Activated CD4-positive, alpha-beta T cell treated with anti-CD3 and anti-CD28 coated beads, Interleukin-2, amount 10 ng/mL, durations not matched to agents 7 days and 5 days (primary cell): ENCODE measurements around the gene TNFRSF1A. TPM values are rescaled to one million over a fixed set of nuclear protein-coding genes. Genes with fewer than 3 reads are reported as not detected.
A peak's percentile ranks its signal among the peaks of the same experiment; 100 is the strongest.

Source experiments
- CTCF ChIA-PET: fragments of 350-600 bp; sonication (Branson Sonifier 250); formaldehyde crosslinking; loops from one replicate; lab custom pipeline; 2021; ENCODE audit warnings: antibody characterized with exemption; lab: Charles Lee
- POLR2A ChIA-PET: fragments of 350-600 bp; sonication (Branson Sonifier 250); formaldehyde crosslinking; loops from one replicate; lab custom pipeline; 2021; ENCODE audit warnings: antibody characterized with exemption; lab: Charles Lee
- DNase-seq: peaks from one replicate; pipeline ENCODE4 v3.0.0-alpha.2; 2020
- H3K27ac Mint-ChIP-seq: one replicate; pipeline ENCODE4 v1.8.0; 2021; ENCODE audit warnings: mild to moderate bottlenecking, moderate library complexity, mixed read lengths
- H3K27me3 Mint-ChIP-seq: one replicate; pipeline ENCODE4 v1.8.0; 2021; ENCODE audit warnings: mixed read lengths
- H3K36me3 Mint-ChIP-seq: one replicate; pipeline ENCODE4 v1.8.0; 2021; ENCODE audit warnings: low read depth, mixed read lengths
- H3K4me1 Mint-ChIP-seq: one replicate; pipeline ENCODE4 v1.8.0; 2021; ENCODE audit warnings: mixed read lengths
- H3K4me3 Mint-ChIP-seq: one replicate; pipeline ENCODE4 v1.8.0; 2021; ENCODE audit warnings: mild to moderate bottlenecking, moderate library complexity, mixed read lengths
- H3K9me3 Mint-ChIP-seq: one replicate; pipeline ENCODE4 v1.8.0; 2021; ENCODE audit warnings: mixed read lengths
- total RNA-seq, 2 experiments: library from RNA; stranded (reverse); gene quantifications; one replicate each; pipeline ENCODE4 v1.2.3, GENCODE V29; 2021

The TNFRSF1A gene
- total RNA-seq, 2 experiments from 2014 or later = 59.3 to 64.4 TPM

DNA sequence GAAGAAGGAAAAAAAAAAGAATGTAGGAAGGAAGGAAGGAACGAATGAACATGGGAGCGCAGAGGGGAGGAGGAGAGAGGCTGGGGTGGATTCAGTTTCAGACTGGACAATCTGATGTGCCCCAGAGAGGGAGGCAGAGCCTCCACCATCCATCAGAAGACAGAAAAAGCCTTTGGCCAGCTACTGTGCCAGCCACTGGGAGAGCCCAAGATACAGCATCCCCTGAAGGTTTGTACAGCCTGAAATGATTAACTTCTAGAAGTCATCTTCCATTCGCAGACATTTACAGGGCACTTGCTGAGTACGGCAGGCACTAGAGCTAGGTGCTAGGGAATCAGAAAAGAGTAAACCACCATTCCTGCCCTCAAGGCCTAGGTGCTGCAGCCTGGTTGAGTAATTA, 22.4 kb downstream of the TNFRSF1A start:
- Mint-ChIP-seq H3K4me1 (peaks cover 34% of the 10 kb centered on the region), H3K27ac (peak overlapping the region; percentile 32), H3K27me3 (peaks cover 3% of the 10 kb centered on the region), H3K9me3 (no peaks in the 10 kb centered on the region), H3K4me3 (no peak overlapping the region), H3K36me3 (peaks cover 4% of the 10 kb centered on the region)
- ChIA-PET CTCF (interaction anchor here (0.6 to 2.2 kb wide), 4 partner anchors 15 to 41 kb away, joined by 3 to 8 read pairs (median 4); no protein-coding TSS in a partner anchor), POLR2A (no interaction called here)
- DNase-seq = no peak

DNA sequence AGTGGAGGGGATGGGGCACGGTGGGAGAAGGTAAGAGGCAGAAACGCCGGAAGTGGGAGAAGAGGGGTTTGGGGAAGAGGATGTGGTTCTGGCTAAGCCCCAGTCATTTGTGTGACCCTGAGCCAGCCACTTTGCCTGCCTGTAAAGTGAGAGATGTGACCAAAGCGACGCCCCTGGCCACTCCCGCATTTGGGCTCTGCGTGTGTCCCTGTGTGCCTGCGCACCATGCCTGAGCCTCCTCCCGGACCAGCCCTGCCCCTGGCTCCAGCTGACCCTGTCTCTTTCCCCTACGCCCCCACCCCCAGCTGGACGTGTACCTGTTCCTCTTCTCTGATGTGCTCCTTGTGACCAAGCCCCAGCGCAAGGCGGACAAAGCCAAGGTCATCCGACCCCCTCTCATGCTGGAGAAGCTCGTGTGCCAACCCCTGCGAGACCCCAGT, 23.4 kb downstream of the TNFRSF1A start:
- Mint-ChIP-seq H3K27me3 (peaks cover 3% of the 10 kb centered on the region), H3K4me1 (peaks cover 25% of the 10 kb centered on the region), H3K9me3 (no peaks in the 10 kb centered on the region), H3K4me3 (no peak overlapping the region), H3K27ac (no peak overlapping the region), H3K36me3 (peaks cover 1% of the 10 kb centered on the region)
- no peak for DNase-seq
- ChIA-PET POLR2A (no interaction called here), CTCF (interaction anchor here (0.5 to 2.2 kb wide), 3 partner anchors 27 to 46 kb away, joined by 3 to 8 read pairs (median 4); no protein-coding TSS in a partner anchor)

DNA sequence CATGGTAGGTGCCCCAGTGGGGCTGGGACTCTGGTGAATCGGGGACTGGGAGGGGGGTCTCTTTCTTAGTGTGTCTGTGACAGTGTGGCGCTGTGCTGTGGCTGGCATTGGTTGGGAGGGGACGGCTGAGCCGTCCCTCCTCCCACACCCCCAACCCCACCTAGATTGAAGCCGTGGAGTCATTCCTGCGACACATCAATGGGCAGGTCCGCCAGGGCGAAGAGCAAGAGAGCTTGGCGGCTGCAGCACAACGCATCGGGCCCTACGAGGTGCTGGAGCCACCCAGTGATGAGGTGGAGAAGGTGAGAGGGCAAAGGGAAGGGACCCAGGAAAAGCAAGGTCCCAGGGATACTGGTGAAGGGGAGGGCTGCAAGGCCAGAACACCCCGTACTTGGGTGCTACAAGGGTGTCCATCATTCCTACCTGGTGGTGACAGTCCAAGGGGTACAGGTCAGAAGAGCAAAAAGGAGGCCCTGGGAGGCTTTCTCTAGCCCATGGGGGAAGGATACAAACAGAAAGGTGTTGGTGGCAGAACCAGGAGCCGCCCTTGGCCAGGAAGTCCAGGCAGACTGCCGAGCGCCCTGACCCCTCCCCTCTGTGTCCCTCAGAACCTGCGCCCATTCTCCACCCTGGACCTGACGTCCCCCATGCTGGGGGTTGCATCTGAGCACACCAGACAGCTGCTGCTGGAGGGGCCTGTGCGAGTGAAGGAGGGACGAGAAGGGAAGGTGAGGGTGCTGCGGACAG, 24.0 kb downstream of the TNFRSF1A start:
- Mint-ChIP-seq H3K4me3 (no peak overlapping the region), H3K36me3 (no peaks in the 10 kb centered on the region), H3K27ac (no peak overlapping the region), H3K4me1 (peaks cover 19% of the 10 kb centered on the region), H3K27me3 (peaks cover 3% of the 10 kb centered on the region), H3K9me3 (no peaks in the 10 kb centered on the region)
- DNase-seq = no peak
- ChIA-PET CTCF (interaction anchor here (0.5 to 2.2 kb wide), 4 partner anchors 10 to 45 kb away, joined by 3 to 8 read pairs (median 5); no protein-coding TSS in a partner anchor), POLR2A (no interaction called here)

DNA sequence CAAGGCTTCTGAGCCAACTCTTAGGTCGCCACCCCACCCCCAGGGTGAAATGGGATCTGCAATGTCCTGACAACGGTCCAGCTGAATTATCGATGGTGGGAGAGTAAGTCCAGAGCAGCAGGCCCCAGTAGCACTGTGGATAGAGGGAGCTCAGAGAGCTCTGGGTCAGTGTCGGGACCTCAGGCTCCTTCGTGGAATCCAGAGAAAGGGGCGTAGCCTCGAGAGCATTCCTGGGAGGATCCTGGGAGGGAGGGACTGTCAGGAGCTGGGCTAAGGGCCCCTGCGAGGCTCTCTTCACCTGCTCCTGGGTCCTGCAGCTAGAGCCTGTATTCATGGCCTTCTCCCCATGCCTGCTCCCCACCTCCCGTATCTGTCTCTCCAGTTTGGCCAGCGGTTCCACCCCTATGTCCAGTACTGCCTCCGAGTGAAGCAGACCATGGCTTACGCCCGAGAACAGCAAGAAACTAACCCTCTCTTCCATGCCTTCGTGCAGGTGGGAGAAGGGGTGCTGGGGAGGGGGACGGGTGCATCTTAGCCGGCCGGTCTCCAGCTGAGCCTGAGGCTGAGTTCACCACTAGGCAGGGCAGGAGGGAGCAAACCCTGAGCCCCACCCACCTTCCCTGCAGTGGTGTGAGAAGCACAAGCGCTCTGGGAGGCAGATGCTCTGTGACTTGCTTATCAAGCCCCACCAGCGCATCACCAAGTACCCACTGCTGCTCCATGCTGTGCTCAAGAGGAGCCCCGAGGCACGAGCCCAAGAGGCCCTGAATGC, 24.8 kb downstream of the TNFRSF1A start:
- Mint-ChIP-seq H3K9me3 (no peaks in the 10 kb centered on the region), H3K4me1 (peaks cover 18% of the 10 kb centered on the region), H3K36me3 (no peaks in the 10 kb centered on the region), H3K27me3 (peaks cover 4% of the 10 kb centered on the region), H3K4me3 (no peak overlapping the region), H3K27ac (no peak overlapping the region)
- ChIA-PET POLR2A (no interaction called here), CTCF (interaction anchor here (1.9 kb wide), 1 partner anchor 10 kb away, joined by 6 read pairs; no protein-coding TSS in a partner anchor)
- no peak for DNase-seq

DNA sequence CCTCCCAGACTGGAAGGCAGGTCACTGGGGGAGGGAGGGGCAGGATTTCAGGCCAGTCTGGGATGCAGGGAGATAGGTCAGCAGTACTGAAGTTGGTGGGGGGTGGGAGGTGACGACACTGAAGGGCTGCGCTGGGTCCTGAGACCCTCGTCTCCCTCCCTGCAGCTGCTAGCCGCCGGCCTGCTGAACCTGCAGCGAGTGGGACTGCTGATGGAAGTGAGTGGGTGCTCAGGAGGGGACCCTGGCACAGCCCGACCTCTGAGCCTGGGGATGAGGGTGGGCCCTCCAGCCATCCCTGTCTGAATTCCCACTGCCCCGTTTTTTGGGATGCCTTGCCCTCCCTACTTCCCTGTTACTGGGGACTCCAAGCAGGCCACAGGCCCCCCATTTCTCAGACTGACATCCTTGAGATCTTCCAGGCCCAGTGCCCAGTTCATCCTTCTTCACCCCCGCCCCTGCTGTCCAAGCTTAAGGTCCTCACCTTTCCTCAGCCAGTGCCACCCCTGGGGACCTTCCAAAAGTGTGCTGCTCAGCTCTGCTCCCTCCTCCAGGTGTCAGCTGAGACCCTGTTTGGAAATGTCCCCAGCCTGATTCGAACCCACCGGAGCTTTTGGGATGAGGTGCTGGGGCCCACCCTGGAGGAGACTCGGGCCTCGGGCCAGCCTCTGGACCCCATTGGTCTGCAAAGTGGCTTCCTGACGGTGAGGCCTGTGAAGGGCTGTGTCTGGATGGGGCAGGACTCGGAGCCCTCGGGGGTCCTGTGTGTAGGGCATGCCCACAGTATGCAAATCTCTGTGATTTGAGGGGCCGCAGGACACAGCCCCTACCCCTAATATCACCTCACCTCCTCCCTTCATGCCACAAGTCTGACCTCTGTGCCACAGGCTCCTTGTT, 25.9 kb downstream of the TNFRSF1A start:
- ChIA-PET POLR2A (no interaction called here), CTCF (interaction anchor here (1.2 to 1.9 kb wide), 2 partner anchors 8 to 13 kb away, joined by 3 to 6 read pairs; no protein-coding TSS in a partner anchor)
- Mint-ChIP-seq H3K4me3 (no peak overlapping the region), H3K27me3 (peaks cover 13% of the 10 kb centered on the region), H3K9me3 (no peaks in the 10 kb centered on the region), H3K36me3 (no peaks in the 10 kb centered on the region), H3K27ac (no peak overlapping the region), H3K4me1 (peaks cover 18% of the 10 kb centered on the region)
- DNase-seq = no peak

DNA sequence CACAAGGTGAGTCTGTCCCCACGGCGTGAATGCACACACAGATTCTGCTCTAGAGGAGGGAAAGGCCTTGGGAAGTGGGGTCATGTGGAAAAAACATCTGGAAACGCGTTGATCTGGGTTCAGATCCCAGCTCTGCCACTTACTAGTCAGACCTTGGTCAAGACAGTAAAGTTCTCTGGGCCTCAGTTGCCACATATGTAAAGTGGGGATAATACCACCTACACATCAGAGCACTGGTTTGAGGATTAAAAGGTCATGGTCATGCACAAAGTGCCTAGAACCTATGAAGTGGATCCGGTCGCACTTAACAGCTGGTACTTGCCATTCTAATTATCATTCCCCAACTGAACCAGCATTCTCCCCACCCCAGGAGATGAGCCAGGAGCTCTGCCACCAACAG, 26.7 kb downstream of the TNFRSF1A start:
- DNase-seq = no peak
- no peaks in the 10 kb centered on the region for H3K9me3 Mint-ChIP-seq
- no peaks in the 10 kb centered on the region for H3K36me3 Mint-ChIP-seq
- H3K4me3 Mint-ChIP-seq = no peak overlapping the region
- CTCF ChIA-PET = interaction anchor here (1.2 kb wide), 1 partner anchor 14 kb away, joined by 3 read pairs; no protein-coding TSS in a partner anchor
- H3K27me3 Mint-ChIP-seq = peaks cover 15% of the 10 kb centered on the region
- no peak overlapping the region for H3K27ac Mint-ChIP-seq
- POLR2A ChIA-PET = no interaction called here
- peaks cover 18% of the 10 kb centered on the region for H3K4me1 Mint-ChIP-seq

DNA sequence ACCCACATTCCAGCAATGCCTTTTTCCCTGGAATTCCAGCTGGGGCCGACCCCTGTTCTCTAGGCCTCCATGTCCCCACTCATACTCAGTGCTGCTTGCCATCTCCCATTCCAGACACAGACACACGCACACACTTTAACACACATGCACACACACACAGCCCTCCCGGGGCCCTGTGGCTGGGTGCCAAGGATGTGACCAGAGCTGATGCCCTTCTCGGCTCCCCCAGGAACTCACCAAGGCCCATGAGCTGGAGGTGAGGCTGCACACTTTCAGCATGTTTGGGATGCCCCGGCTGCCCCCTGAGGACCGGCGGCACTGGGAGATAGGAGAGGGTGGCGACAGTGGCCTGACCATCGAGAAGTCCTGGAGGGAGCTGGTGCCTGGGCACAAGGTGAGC, 27.1 kb downstream of the TNFRSF1A start:
- ChIA-PET POLR2A (no interaction called here), CTCF (interaction anchor here (1.2 kb wide), 1 partner anchor 15 kb away, joined by 3 read pairs; no protein-coding TSS in a partner anchor)
- Mint-ChIP-seq H3K4me1 (peaks cover 18% of the 10 kb centered on the region), H3K27ac (no peak overlapping the region), H3K9me3 (no peaks in the 10 kb centered on the region), H3K4me3 (no peak overlapping the region), H3K27me3 (peaks cover 17% of the 10 kb centered on the region), H3K36me3 (no peaks in the 10 kb centered on the region)
- no peak for DNase-seq

DNA sequence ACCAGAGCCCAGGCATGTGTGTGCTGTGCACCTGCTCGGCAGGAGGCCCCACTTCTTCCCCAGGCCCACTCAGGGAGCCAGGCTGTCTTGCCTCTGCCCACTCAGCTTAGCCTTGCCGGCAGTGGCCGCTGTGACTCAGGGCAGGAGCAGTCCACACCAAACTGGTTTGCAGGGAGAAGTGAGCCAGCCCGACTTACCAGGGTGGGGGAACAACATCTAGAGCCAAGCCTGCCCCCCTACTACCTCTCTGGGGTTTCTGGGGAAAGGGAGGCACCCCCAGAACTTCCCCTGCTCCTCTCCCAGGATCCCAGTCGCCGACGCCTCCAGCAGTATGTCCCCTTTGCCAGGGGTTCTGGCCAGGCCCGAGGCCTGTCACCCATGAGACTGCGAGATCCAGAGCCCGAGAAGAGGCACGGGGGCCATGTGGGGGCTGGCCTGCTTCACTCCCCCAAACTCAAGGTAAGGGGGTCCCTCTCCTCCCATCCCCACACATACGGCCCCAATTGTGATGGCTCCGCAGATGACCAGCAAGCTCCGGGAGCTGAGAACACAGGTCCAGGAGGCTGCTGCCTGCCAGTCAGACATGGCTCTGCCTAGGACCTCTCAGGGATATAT, 28.4 kb downstream of the TNFRSF1A start:
- no peak for DNase-seq
- POLR2A ChIA-PET = interaction anchor here (0.5 kb wide), 1 partner anchor 22 kb away, joined by 5 read pairs; no protein-coding TSS in a partner anchor
- peaks cover 9% of the 10 kb centered on the region for H3K4me1 Mint-ChIP-seq
- H3K27me3 Mint-ChIP-seq = peaks cover 22% of the 10 kb centered on the region
- H3K4me3 Mint-ChIP-seq = no peak overlapping the region
- CTCF ChIA-PET = interaction anchor here (1.5 kb wide), 1 partner anchor 10 kb away, joined by 4 read pairs; no protein-coding TSS in a partner anchor
- no peak overlapping the region for H3K27ac Mint-ChIP-seq
- no peaks in the 10 kb centered on the region for H3K9me3 Mint-ChIP-seq
- H3K36me3 Mint-ChIP-seq = no peaks in the 10 kb centered on the region

DNA sequence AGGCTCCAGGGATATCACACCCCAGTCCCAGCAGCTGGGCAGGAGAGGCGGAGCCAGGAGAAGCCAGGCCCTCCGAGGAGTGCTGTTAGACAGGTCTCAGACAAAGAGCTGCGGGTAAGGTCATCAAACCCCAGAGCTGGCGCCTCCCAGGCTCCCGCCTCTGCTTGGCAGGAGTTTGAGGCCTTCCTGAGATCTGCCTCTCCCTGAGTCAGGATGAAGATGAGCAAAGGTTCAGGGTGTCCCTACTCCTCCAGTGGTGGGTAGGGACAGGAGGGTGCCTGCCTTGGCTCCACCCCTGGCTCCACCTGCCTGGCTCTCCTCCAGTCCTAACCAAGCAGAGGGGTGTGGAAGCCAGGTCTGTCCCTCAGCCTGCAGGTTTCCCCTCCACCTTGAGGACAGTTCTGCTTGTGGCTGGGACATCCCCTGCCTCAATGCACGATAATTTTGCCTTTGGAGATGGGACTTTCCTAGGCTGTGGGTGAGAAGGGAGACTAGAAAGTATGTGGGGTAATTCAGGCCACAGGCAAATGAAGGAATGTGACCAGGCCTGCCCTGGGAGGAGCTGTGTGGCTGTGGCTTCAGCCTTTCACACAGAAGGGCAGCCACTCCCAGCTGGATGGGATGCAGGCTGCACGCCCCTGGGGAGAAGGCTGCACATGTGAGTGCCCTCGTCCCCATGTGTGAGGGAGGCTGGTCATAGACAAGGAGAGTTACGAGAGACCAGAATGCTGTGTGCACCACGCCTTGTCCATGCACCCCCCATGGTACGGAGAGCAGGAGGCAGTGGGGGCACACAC, 29.1 kb downstream of the TNFRSF1A start:
- Mint-ChIP-seq H3K27ac (no peak overlapping the region), H3K36me3 (no peaks in the 10 kb centered on the region), H3K4me3 (no peak overlapping the region), H3K27me3 (peaks cover 23% of the 10 kb centered on the region), H3K4me1 (peaks cover 2% of the 10 kb centered on the region), H3K9me3 (no peaks in the 10 kb centered on the region)
- ChIA-PET POLR2A (no interaction called here), CTCF (interaction anchor here (1.0 to 1.5 kb wide), 2 partner anchors 10 to 13 kb away, joined by 4 read pairs; no protein-coding TSS in a partner anchor)
- DNase-seq = no peak

DNA sequence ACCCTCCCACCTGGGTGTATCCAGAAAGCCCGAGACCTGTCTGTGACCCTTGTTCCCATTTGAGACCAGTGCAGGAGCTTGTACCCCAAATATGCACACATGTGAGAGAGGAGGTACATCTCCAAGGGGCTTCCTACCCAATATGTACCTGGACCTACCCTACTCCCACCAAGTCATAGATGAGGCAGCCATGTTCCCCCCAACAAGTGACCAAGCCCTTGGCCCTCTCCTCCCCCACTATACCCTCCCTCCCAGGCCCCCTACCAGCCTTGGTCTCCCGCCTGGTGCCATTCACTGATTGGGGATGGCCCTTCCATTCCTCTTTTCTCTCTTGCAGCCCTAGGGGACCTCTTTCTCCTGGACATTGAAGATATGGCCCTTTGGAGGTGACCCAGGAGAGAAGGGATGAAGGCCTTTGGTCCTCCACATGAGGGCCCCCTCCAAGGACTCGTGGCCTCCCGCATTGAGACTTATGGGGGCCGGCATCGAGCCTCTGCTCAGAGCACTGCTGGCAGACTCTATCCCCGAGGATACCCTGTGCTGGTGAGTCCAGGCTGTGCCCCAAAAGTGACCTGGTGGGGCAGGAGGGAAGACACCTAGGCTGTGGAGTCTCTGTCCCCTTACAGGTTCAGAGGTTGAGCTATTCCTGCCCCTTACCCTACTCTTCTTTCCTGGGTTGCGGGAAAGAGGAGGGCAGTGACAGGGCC, 29.9 kb downstream of the TNFRSF1A start:
- Mint-ChIP-seq H3K4me3 (no peak overlapping the region), H3K9me3 (no peaks in the 10 kb centered on the region), H3K4me1 (no peaks in the 10 kb centered on the region), H3K27me3 (peaks cover 25% of the 10 kb centered on the region), H3K36me3 (no peaks in the 10 kb centered on the region), H3K27ac (no peak overlapping the region)
- DNase-seq = no peak
- CTCF ChIA-PET = interaction anchor here (1.0 kb wide), 1 partner anchor 13 kb away, joined by 4 read pairs; no protein-coding TSS in a partner anchor
- POLR2A ChIA-PET = no interaction called here
